GM18951 (cell line): ENCODE results near the gene SLC25A19.

Experiments
- POLR2A ChIP-seq: IDR thresholded peaks from 4 replicates; pipeline ENCODE4 v1.6.1; 2011; ENCODE audit warnings: mild to moderate bottlenecking; ENCODE audit not compliant: insufficient read length, insufficient read depth; ENCODE audit errors: extremely low read depth
- in situ Hi-C: fragments of 300-500 bp; cut with MboI; formaldehyde crosslinking; loops from one replicate; pipeline ENCODE4 v1.12.0; 2022; ENCODE audit warnings: low sequenced_read_pairs, mixed read lengths, inconsistent platforms; ENCODE audit not compliant: unreplicated experiment

Gene SLC25A19

DNA sequence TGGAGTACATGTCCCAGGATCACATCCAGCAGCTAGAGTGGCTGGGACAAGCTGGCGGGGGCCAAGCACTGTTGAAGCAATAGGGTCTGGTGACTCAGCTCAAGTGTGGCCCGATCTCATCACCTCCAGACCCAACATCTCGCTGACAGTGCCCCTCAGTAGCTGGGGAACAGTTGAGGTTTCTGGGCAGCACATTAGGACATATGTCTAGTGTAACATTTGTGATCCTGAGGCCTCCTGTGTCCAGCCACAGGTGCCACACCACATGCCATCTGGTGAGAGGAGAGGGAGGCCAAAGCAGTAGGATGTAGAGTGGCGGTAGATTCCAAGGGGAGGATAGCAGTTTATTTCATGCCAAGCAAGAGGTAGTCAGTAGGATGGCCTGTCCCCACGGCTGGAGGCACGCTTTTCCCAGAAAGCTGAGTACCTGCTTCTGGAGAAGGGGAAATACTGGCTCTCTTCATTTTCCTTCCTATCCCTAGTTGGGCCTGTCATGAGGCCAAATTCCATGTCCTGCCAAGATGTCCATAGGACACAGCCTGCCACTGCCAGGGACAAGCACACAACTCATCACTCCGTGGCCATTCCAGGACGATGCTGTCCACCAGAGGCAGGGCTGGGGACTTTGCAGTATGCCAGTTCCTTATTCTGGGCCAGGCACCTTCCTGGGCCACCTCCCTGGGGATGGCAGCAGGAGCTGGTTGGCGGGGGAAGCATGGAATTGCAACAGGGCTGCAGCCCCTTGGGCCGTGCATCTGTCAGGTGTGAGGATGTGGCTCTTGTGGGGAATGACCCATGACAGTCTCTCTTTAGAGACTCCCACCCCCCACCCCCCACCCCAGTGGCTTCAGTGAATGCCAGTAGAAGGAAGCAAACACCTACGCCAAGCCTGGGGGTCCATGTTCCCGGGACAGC, 51.9 kb downstream of the SLC25A19 start:
- in situ Hi-C loops: no loop called here
- no peak for TF ChIP-seq POLR2A

- TF ChIP-seq POLR2A: no peak
- in situ Hi-C loops: no loop called here
These were observed 56.4 kb downstream of the SLC25A19 start for GRCh38 chr17:75232786-75233185.

GRCh38 chr17:75231741-75232464, 57.3 kb downstream of the SLC25A19 start:
- in situ Hi-C loops: no loop called here
- no peak for TF ChIP-seq POLR2A

DNA sequence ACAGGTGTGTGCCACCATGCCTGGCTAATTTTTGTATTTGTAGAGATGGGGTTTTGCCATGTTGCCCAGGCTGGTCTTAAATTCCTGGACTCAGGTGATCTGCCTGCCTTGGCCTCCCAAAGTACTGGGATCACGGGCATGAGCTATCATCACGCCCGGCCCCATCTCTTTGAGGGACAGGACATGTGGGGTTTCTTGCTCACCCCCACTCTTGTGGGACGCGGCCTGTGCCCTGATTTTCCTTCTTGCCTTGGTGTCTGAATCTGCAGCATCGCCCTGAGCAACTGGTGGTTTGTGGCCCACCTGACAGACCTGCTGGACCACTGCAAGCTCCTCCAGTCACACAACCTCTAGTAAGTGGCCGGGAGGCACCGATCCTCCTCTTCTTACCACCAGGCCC, 58.2 kb downstream of the SLC25A19 start:
- in situ Hi-C loops: no loop called here
- no peak for TF ChIP-seq POLR2A

- no peak for TF ChIP-seq POLR2A
- in situ Hi-C loops: no loop called here
These were observed 60.4 kb downstream of the SLC25A19 start for GRCh38 chr17:75228847-75229246.

GRCh38 chr17:75228305-75228704, 60.9 kb downstream of the SLC25A19 start:
- TF ChIP-seq POLR2A: no peak
- in situ Hi-C loops: no loop called here

- TF ChIP-seq POLR2A: no peak
- in situ Hi-C loops: no loop called here
These were observed 61.5 kb downstream of the SLC25A19 start for GRCh38 chr17:75227729-75228128.

GRCh38 chr17:75225016-75225415, 64.2 kb downstream of the SLC25A19 start:
- TF ChIP-seq POLR2A: no peak
- in situ Hi-C loops: no loop called here
